Activated CD8-positive, alpha-beta memory T cell treated with anti-CD3 and anti-CD28 coated beads, Interleukin-2, amount 50 U/mL, for 4 hours (primary cell): Measurements from ENCODE around the gene THRA.
A peak's percentile ranks its signal among the peaks of the same experiment; 100 is the strongest.

Experiments used
- DNase-seq: peaks from one replicate; pipeline ENCODE4 v3.0.0-alpha.2; 2020

THRA gene, protein sequence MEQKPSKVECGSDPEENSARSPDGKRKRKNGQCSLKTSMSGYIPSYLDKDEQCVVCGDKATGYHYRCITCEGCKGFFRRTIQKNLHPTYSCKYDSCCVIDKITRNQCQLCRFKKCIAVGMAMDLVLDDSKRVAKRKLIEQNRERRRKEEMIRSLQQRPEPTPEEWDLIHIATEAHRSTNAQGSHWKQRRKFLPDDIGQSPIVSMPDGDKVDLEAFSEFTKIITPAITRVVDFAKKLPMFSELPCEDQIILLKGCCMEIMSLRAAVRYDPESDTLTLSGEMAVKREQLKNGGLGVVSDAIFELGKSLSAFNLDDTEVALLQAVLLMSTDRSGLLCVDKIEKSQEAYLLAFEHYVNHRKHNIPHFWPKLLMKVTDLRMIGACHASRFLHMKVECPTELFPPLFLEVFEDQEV

DNA sequence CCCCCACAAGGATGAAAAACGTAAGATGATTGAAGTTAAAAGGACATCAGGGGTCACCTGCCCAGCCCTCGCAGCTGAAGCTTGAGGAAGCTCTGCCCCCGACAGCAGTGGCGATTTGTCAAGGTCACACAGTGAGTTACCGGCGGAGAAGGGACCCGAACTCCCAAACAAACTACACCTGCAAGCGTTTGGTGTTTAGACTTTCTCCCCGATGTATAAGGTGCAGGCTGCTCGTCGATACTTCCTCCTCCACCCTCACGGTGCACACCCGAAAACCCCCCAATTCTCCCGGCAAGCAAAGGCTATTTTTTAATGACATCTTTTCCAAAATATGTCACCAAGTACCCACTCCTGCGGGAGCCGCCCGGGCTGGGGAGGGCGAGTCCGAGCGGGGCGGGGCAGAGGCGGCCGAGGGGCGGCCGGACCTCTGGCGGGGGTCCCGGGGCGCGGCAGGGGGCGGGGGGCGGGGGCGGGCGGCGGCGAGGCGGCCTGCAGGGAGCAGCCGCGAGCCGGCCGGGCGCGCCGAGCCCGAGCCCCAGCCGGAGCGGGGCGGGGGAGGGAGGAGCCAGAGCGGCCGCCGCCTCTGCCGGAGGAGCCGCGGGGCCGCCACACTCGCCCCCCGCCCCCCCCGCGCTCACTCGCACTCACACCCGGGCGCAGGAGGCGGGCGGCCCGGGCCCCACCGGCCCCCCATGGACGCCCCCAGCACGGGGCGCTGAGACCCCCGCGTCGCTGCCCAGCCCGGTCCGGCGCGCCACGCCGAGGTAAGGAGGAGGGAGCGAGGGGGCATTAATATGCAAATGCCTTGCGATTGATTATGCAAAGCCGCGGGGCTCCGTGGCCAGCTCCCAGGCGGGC, at the start of gene THRA:
Gene THRA, plus strand, starts transcription at position 637 of the 858 bp plus-strand sequence. CDS start 11,524 bp downstream, outside the sequence.
- peak; percentile 73 for DNase-seq

DNA sequence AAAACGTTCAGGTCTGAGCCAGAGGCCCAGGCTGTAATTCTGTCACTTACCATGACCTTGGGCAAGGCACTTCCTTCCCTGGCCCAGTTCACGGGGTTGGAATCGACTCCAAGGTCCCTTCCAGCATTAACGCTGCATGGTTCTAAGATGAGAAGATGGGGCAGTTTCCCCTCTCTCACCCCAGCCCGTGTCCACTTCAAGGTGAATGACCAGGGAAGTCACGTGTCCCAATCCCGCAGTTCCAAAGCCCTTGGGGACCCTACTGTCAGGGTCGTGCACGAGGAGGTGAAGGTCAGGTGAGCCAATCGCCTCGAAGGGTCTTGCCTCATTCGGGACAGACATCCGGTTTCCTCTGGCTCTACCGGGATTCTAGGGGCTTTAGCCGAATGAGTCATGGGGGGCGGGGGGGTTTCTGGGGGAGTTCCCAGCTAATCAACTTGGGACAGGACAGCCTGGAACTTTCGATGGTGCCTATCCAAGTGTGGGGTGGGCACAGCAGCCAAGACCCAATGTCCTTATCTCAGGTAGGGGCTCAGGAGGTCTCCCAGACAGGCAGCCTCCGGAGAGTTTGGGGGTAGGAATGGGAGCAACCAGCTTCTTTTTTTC, 48.3 kb upstream of the THRA start:
- DNase-seq, result no peak

DNA sequence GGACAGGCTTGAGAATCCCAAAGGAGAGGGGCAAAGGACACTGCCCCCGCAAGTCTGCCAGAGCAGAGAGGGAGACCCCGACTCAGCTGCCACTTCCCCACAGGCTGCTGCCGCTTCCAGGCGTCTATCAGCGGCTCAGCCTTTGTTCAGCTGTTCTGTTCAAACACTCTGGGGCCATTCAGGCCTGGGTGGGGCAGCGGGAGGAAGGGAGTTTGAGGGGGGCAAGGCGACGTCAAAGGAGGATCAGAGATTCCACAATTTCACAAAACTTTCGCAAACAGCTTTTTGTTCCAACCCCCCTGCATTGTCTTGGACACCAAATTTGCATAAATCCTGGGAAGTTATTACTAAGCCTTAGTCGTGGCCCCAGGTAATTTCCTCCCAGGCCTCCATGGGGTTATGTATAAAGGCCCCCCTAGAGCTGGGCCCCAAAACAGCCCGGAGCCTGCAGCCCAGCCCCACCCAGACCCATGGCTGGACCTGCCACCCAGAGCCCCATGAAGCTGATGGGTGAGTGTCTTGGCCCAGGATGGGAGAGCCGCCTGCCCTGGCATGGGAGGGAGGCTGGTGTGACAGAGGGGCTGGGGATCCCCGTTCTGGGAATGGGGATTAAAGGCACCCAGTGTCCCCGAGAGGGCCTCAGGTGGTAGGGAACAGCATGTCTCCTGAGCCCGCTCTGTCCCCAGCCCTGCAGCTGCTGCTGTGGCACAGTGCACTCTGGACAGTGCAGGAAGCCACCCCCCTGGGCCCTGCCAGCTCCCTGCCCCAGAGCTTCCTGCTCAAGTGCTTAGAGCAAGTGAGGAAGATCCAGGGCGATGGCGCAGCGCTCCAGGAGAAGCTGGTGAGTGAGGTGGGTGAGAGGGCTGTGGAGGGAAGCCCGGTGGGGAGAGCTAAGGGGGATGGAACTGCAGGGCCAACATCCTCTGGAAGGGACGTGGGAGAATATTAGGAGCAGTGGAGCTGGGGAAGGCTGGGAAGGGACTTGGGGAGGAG, 47.5 kb upstream of the THRA start, which contains the start of gene CSF3:
Gene CSF3, plus strand, starts transcription at position 436 of the 993 bp plus-strand sequence. Its CDS starts 35 bp downstream, at position 471.
- DNase-seq, result no peak

DNA sequence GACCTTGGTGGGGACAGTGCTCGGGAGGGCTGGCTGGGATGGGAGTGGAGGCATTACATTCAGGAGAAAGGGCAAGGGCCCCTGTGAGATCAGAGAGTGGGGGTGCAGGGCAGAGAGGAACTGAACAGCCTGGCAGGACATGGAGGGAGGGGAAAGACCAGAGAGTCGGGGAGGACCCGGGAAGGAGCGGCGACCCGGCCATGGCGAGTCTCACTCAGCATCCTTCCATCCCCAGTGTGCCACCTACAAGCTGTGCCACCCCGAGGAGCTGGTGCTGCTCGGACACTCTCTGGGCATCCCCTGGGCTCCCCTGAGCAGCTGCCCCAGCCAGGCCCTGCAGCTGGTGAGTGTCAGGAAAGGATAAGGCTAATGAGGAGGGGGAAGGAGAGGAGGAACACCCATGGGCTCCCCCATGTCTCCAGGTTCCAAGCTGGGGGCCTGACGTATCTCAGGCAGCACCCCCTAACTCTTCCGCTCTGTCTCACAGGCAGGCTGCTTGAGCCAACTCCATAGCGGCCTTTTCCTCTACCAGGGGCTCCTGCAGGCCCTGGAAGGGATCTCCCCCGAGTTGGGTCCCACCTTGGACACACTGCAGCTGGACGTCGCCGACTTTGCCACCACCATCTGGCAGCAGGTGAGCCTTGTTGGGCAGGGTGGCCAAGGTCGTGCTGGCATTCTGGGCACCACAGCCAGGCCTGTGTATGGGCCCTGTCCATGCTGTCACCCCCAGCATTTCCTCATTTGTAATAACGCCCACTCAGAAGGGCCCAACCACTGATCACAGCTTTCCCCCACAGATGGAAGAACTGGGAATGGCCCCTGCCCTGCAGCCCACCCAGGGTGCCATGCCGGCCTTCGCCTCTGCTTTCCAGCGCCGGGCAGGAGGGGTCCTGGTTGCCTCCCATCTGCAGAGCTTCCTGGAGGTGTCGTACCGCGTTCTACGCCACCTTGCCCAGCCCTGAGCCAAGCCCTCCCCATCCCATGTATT, 46.5 kb upstream of the THRA start:
- no peak for DNase-seq

DNA sequence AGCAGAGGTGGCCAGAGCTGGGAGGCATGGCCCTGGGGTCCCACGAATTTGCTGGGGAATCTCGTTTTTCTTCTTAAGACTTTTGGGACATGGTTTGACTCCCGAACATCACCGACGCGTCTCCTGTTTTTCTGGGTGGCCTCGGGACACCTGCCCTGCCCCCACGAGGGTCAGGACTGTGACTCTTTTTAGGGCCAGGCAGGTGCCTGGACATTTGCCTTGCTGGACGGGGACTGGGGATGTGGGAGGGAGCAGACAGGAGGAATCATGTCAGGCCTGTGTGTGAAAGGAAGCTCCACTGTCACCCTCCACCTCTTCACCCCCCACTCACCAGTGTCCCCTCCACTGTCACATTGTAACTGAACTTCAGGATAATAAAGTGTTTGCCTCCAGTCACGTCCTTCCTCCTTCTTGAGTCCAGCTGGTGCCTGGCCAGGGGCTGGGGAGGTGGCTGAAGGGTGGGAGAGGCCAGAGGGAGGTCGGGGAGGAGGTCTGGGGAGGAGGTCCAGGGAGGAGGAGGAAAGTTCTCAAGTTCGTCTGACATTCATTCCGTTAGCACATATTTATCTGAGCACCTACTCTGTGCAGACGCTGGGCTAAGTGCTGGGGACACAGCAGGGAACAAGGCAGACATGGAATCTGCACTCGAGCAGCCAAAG, 45.2 kb upstream of the THRA start:
- no peak for DNase-seq

DNA sequence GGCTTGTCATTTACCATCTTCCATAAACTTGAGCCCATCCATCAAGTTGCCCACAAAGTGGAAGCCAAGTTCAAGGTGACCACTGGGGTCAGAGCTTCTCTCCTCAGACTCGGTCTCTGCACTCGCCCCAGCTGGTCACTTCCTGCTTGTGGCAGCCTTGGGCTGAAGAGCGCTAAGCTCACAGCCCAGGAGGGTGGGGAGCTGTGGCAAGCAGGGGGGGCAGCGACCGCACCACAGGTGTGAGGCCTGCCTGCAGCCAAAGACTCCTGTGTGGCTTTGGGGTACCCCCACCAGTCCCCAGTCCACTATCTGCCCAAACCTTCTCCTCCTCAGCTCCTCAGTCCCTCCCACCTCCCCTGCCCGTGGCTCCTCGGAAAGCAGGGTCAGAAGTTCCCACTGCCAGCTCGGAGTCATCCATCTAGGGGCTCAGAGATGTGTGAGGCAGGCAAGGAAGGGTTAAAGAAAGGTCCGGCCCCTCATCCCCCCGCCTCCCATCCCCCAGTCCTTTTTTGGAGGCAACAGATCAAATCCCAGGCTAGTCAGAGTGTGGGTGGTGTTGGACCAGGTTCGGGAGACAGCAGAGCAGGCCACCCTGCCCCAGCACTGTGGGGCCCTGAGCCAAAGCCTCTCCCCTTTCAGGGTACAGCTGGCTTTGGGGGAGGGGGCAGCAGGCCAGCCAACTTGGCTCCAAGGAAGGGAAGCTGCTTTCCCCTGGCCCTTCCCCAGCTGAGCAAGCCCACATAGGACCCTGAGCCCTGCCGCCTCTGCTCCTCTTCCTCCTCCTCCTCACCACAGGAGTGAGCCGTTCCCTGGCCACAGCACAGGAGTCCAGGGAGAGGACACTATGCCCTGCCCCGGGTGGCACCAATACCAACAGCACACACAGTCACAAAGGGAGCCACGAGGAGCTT, 44.3 kb upstream of the THRA start:
- no peak for DNase-seq

DNA sequence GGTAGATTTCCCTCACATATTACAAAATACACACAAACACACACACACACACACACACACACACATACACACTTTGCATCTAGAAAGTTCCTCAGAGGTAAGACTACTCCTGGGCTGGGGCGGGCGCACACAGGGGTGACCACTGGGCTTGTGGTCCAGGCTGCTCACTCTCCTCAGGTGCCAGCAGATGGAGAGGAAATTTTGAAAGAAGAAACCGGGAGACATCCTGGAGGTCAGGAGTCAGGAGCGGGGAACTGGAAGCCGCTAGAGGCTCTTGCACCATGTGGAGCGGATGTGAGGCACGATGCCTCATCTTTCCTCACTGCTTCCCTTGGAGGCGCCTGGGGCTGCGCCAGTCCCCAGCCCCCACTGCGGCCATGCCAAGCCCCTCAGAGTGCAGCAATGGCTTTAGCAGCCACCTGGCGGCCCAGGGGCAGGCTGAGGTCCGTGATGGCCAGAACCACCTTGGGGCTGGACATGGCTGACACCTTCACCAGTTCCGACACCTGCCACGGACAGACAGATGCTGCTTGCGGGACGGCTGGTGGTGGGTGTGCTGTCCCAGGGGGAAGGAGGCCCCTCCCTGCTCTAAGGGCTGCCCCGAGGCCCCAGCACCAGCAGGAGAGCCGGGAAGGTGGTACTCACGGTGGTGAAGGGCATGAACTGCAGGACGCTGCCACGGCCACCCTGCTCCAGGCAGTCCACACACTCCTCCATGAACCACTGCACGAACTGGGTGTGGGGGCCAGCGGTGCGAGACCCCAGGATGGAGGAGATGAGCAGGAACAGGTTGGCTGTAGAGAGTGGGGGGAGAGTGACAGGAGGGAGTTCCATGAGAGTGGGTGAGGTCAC, 43.4 kb upstream of the THRA start:
- DNase-seq, result no peak

DNA sequence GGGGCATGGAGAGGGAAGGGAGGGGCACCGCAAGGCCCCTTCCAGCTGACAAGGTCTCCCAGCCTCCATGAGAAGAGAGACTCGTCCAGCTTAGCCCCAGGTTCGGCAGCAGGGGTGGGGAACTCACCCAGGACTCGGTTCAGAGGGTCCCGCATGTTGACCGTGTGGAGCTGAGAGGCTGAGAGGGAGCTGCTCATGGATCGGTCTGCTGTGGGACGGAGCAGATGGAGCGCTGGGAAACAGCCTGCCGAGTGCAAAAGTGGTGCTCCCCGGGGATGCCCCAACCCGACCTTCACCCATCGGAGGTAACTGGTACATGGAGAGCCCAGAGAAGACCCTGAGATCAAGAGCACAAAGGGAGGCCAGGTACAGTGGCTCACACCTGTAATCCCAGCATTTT, 42.6 kb upstream of the THRA start:
- no peak for DNase-seq

DNA sequence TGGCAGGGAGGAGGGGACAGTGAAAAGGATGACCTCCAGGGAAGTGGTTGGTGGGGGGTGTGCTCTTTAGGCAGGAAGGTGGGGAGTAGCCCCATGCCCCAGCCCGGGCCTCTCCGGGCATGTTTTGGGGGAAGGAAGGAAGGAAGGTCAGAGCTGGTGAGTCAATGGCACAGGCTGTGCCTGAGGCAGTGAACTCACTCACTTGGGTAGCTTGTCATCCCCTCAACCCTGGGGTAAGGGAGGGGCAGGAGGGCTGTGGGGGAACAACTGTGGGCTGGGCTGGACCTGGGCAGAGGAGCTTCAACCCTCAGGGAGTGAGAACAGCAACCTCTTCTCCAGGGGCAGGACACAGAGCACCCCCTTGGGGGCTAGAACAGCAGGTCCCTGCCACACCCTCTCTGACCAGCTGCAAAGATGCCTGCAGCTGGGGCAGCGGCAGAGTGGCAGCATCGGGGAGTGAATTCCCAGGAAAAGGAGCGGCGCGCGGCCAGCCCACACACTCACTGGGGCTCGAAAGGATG, 41.3 kb upstream of the THRA start:
- DNase-seq, result no peak

DNA sequence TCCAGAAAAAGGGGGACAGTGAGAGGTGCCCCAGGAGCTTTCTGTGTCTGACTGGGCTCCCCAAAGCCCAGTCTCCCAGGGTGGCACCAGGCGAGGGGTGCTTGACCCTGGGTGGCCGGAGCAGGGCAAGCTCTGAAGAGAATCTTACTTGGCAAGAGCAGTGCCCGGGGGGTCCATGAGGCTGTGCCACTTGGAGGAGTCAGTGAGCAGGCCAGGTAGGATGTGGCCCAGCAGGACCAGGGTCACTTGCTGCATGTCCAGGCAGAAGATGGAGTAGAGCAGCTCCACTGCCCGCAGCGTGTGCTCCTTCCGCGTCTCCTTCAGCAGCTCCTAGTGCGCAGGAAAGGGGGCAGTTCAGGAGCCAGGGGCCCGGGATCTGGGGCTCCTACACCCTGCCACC, 40.3 kb upstream of the THRA start:
- DNase-seq, result no peak

DNA sequence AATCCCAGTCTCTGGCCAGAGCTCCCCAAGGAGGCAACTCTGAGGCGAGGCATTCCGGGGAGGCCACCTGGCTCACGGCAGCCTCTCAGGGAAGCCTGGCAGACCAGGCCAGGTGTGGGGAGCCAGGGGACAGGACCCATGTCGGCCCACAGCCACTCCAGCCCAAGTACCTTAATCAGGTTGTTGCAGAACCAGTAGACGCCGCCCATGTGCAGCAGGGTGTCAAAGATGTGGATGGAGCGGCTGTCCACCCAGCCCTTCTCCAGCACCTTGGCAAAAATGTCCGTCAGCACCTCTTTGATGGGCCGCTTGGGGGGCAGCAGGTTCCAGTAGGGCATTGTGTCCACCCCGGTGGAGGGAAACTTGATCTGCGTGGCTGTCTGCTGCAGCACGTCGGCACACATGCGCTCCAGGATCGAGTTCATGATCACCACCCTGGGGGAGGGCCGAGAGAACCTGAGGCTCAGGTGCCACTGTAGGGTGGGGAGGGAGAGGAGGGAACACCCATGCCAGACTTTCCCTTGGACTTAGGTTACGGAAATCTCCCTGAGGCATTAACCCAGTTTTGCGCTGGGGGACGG, 39.7 kb upstream of the THRA start:
- DNase-seq, result no peak

DNA sequence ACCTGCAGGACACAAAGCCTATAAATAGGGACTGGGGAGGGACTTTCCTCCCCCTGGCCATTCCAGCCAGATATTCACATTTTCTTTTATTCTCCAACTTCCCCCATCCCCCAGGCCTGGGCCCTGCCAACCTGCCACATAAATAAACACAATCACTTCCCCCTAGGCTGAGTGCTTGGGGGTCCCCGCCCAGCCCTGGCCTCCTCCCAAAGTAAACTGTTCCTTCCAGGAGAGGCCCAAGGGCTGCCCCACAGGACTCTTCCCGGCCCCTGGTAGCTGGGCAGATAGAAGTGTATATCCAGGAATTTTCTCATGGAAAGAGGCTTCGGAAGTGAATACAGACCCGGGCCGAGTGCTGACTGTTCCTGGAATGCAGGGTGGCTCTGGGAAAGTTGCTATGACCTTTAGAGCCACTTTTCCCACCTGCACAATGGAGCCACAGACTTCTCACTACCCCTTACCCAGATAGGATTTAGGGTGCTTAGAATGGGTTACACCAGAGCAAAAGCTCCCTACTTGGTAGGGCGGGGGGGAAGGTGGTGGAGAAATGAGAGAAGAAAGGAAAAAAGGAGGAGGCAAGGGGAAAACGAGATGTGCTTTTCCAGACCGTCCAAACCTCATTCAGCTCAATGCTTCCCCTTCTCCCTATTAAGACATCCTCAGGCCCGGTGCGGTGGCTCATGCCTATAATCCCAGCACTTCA, 39.0 kb upstream of the THRA start:
- DNase-seq, result no peak

DNA sequence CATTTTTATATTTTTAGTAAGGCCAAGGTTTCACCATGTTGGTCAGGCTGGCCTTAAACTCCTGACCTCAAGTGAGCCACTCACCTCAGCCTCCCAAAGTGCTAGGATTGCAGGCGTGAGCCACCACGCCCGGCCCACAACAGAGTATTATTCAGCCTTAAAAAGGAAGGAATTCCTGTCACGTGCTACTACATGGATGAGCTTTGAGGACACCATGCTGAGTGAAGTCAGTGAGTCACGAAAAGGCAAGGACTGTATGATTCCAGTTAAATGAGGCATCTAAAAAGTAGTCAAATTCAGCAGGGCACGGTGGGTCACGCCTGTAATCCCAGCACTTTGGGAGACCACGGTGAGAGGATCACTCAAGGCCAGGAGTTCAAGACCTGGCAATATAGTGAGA, 37.9 kb upstream of the THRA start:
- DNase-seq, result no peak

DNA sequence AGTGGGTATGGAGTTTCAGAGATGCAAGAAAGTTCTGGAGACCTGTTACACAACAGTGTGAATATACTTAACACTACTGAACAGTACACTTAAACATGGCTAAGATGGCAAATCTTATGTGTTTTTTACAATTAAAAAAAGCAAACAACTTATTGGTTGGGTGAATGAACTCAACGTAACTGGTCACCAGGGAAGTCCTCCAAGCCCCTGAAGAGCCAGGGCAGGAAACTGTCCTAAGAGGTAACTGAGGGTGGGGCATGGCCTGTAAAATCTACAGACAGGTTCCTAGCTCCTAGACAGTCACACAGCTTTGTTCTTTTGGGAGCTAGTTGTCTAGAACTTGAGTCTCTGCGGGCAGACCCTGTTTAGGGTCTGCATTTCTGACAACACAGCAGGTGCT, 37.2 kb upstream of the THRA start:
- no peak for DNase-seq

DNA sequence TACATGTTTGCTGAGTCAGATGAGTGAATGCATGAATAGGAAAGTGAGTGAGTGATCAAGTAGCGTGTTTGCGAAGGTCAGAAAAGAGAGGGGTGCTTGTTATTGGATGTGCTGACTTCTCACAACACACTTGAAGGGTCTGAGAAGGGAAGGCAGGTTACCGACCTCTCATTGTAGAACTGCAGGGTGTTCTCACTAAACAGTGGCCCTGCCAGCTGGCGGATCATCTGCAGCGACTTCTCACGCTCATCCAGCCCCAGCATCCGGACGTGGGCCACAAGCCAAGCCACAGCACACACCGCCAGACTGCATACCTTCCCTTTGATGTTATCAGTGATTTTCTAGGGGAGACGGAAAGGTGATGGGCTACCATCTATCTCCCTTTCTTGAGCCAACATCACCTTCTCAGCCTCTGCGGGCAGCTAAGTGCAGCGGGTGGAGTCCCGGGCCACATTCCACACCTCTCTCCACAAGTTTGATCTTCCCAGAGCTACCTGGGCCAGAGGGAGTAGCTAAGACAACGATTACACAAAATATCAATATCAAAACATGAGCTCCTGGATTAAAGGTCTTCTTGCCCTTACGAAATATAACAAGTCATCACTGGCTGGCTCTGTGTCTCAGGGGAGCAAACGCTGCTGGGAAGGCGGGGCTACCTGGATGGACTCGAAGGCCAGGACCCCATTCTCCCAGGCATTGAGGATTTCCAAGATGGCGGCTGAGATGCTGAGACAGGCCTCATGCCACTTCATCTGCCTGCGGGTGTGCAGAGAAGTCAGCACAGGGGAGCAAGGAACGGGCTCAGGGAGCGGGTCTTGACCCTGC, 36.6 kb upstream of the THRA start:
- peak; percentile 29 for DNase-seq
